Measurements from ENCODE around the gene AK8.

DNA sequence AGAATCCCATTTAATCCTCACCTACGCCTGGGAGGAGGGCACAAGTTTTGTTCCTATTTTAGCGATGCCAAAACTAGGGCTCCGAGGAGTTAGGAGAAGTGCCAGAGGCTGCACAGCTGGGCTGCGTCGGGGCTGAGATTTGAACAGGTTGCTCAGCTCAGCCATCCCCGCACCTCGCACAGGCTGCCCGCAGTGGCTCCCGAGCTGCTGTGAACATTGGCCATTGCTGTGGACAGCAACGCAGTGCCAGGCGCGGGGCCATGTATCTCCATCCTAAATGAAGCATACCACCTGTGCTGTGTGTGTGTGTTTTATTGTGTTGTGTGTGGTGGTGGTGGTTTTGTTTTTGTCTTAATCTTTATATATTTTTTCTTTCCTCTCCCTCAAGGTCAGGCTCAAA is 52.0 kb downstream of the AK8 start:
- TF ChIP-seq ZFP3 (CRISPR knock-in tag; IDR thresholded peaks at IDR 0.05) (no peak), RARB (CRISPR knock-in tag; IDR thresholded peaks at IDR 0.05) (no peak), ZFP30 (CRISPR knock-in tag; IDR thresholded peaks at IDR 0.05) (no peak), CSRNP3 (CRISPR knock-in tag; IDR thresholded peaks at IDR 0.05) (no peak), SNAI2 (CRISPR knock-in tag; IDR thresholded peaks at IDR 0.05) (no peak), PPARA (CRISPR knock-in tag; IDR thresholded peaks at IDR 0.05; ENCODE audit: borderline replicate concordance) (no peak)
- TF ChIP-seq, protein P1, sequence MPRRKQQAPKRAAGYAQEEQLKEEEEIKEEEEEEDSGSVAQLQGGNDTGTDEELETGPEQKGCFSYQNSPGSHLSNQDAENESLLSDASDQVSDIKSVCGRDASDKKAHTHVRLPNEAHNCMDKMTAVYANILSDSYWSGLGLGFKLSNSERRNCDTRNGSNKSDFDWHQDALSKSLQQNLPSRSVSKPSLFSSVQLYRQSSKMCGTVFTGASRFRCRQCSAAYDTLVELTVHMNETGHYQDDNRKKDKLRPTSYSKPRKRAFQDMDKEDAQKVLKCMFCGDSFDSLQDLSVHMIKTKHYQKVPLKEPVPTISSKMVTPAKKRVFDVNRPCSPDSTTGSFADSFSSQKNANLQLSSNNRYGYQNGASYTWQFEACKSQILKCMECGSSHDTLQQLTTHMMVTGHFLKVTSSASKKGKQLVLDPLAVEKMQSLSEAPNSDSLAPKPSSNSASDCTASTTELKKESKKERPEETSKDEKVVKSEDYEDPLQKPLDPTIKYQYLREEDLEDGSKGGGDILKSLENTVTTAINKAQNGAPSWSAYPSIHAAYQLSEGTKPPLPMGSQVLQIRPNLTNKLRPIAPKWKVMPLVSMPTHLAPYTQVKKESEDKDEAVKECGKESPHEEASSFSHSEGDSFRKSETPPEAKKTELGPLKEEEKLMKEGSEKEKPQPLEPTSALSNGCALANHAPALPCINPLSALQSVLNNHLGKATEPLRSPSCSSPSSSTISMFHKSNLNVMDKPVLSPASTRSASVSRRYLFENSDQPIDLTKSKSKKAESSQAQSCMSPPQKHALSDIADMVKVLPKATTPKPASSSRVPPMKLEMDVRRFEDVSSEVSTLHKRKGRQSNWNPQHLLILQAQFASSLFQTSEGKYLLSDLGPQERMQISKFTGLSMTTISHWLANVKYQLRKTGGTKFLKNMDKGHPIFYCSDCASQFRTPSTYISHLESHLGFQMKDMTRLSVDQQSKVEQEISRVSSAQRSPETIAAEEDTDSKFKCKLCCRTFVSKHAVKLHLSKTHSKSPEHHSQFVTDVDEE (CRISPR knock-in tag; IDR thresholded peaks at IDR 0.05) = no peak

Measured in SK-N-SH treated with all-trans-retinoic acid at 6 μM for 48 hours (cell line).